Right atrium auricular region (tissue), 2 donors: Measurements from ENCODE around the gene GLS. TPM values are rescaled to one million over a fixed set of nuclear protein-coding genes. Genes with fewer than 3 reads are reported as not detected.

Source experiments
- DNase-seq: peaks from one replicate; pipeline ENCODE4 v3.0.0-alpha.2; 2019; ENCODE audit warnings: low spot score
- H3K27ac ChIP-seq, 2 donors: fragments of 200-600 bp; sonication (generic); 1 replicate in 1 of 2; 2 replicates in 1 of 2; pipeline ENCODE4 v1.5.1; 2016 to 2019
- H3K27me3 ChIP-seq, 2 donors: fragments of 200-600 bp; sonication (generic); one replicate each; pipeline versions ENCODE4 v1.5.1 to v1.6.0; 2017 to 2019
- H3K36me3 ChIP-seq: fragments of 200-600 bp; sonication (generic); one replicate; pipeline ENCODE4 v1.5.1; 2016
- H3K4me1 ChIP-seq, 2 donors: fragments of 200-600 bp; sonication (generic); one replicate each; pipeline versions ENCODE4 v1.5.1 to v1.6.0; 2017 to 2019
- H3K4me3 ChIP-seq, 2 donors: fragments of 200-600 bp; sonication (generic); 1 replicate in 1 of 2; 2 replicates in 1 of 2; pipeline ENCODE4 v1.5.1; 2017 to 2019; ENCODE audit warnings: mild to moderate bottlenecking in 1 of 2, moderate library complexity in 1 of 2
- H3K9me3 ChIP-seq, 2 donors: fragments of 200-600 bp; sonication (generic); one replicate each; pipeline ENCODE4 v1.5.1; 2019
- CTCF ChIP-seq, 2 donors: fragments of 200-600 bp; sonication (generic); IDR thresholded peaks; one replicate each; pipeline ENCODE4 v1.5.1; 2019; ENCODE audit warnings: antibody characterized with exemption in 2 of 2
- total RNA-seq, 2 donors: library from RNA; depleted of rRNA; stranded (reverse); fragments of >200 nt; gene quantifications; one replicate each; pipeline ENCODE4 v1.1.0, GENCODE V29; 2016

The GLS gene
- total RNA-seq, 2 donors from 2014 or later = 53.7 to 77.2 TPM

- Histone ChIP-seq H3K9me3 (no peaks in the 10 kb centered on the region), H3K4me1 (peaks cover 0 to 21% of the 10 kb centered on the region in 2 donors), H3K27me3 (no peaks in the 10 kb centered on the region), H3K27ac (no peak overlapping the region), H3K36me3 (no peaks in the 10 kb centered on the region), H3K4me3 (no peak overlapping the region)
- no peak for TF ChIP-seq CTCF (IDR thresholded peaks at IDR 0.05)
- no peak for DNase-seq
Measured at GRCh38 chr2:190940454-190940853, 59.8 kb downstream of the GLS start.

GRCh38 chr2:190941571-190941970, 61.0 kb downstream of the GLS start:
- no peaks in the 10 kb centered on the region for H3K36me3 ChIP-seq
- no peak for TF ChIP-seq CTCF (IDR thresholded peaks at IDR 0.05)
- no peak overlapping the region for H3K27ac ChIP-seq
- no peak overlapping the region for H3K4me3 ChIP-seq
- peaks cover 0 to 21% of the 10 kb centered on the region in 2 donors for H3K4me1 ChIP-seq
- no peaks in the 10 kb centered on the region for H3K27me3 ChIP-seq
- no peaks in the 10 kb centered on the region for H3K9me3 ChIP-seq
- no peak for DNase-seq

GRCh38 chr2:190942697-190943096, 62.1 kb downstream of the GLS start:
- TF ChIP-seq CTCF (IDR thresholded peaks at IDR 0.05) = no peak
- no peak overlapping the region for H3K27ac ChIP-seq
- DNase-seq = no peak

DNA sequence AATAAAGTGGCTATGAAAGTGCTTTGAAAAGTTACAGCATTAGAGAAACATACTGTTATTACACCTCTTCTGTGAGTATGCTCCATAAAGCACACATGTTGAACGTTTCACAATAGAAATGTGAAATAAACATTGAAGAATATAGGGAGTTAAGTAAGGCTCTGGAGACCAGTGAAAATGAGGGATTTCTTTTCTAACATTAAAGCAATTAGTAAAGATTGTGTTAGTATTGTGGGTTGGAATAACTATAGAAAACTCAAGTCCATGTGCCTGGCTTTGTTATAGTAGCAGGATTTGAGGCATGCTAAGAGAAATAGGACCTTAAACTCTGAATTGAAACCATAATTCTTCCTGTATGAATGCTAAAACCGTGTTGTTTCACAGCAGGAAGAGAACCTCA, 63.1 kb downstream of the GLS start:
- Histone ChIP-seq H3K4me1 (peaks cover 0 to 35% of the 10 kb centered on the region in 2 donors), H3K9me3 (no peaks in the 10 kb centered on the region), H3K27ac (no peak overlapping the region), H3K27me3 (no peaks in the 10 kb centered on the region), H3K36me3 (no peaks in the 10 kb centered on the region), H3K4me3 (no peak overlapping the region)
- no peak for TF ChIP-seq CTCF (IDR thresholded peaks at IDR 0.05)
- no peak for DNase-seq

More at GRCh38 chr2:190942697-190943096, 62.1 kb downstream of the GLS start:
- no peaks in the 10 kb centered on the region for H3K36me3 ChIP-seq
- no peaks in the 10 kb centered on the region for H3K27me3 ChIP-seq
- H3K4me1 ChIP-seq = peaks cover 0 to 30% of the 10 kb centered on the region in 2 donors
- no peaks in the 10 kb centered on the region for H3K9me3 ChIP-seq
- H3K4me3 ChIP-seq = no peak overlapping the region

- Histone ChIP-seq H3K36me3 (no peaks in the 10 kb centered on the region), H3K4me3 (no peak overlapping the region), H3K27ac (peak overlapping the region; percentile 43 to 63), H3K9me3 (no peaks in the 10 kb centered on the region), H3K4me1 (peaks cover 0 to 38% of the 10 kb centered on the region in 2 donors), H3K27me3 (no peaks in the 10 kb centered on the region)
- no peak for TF ChIP-seq CTCF (IDR thresholded peaks at IDR 0.05)
- no peak for DNase-seq
Measured at GRCh38 chr2:190947141-190947540, 66.5 kb downstream of the GLS start.

DNA sequence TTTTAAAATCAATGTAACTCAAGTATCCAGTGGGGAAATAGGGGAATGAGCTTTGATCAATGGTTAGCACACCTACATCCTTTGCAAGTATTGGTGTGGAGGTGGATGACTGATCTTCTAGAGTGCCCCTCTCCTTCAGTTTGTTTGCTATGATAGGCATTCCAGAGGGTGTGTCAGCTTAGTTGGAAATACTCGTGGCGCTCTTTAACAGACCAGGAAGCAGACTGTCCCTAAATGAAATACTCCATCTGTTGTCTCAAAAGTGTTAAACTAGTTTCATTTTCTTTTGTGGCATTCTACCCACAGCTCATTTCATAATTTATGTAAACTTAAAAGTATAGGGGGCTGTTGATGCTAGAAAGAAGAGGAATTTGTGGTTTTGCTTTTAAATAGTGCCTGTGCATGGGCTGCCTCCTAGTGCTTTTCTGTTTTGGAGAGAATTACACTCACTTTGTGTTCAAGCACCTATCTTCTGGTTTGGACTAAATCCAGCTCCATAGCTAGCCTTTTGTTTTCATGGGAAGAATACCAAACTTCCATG, 67.2 kb downstream of the GLS start:
- no peak for DNase-seq
- no peaks in the 10 kb centered on the region for H3K9me3 ChIP-seq
- H3K27ac ChIP-seq = peak overlapping the region; percentile 43 to 63
- peaks cover 0 to 38% of the 10 kb centered on the region in 2 donors for H3K4me1 ChIP-seq
- no peak for TF ChIP-seq CTCF (IDR thresholded peaks at IDR 0.05)
- H3K27me3 ChIP-seq = no peaks in the 10 kb centered on the region
- no peak overlapping the region for H3K4me3 ChIP-seq
- no peaks in the 10 kb centered on the region for H3K36me3 ChIP-seq
